ENCODE measurements around the gene TBC1D16. TPM values are rescaled to one million over a fixed set of nuclear protein-coding genes. Genes with fewer than 3 reads are reported as not detected.

TBC1D16 gene
- total RNA-seq, 4 donors from 2014 or later = 26.5 to 44.3 (median 36.3) TPM

- no peaks in the 10 kb centered on the region for H3K27me3 ChIP-seq
- ATAC-seq = no peak
- H3K4me1 ChIP-seq = peaks cover 0 to 14% (median 0%) of the 10 kb centered on the region in 3 donors
- H3K36me3 ChIP-seq = peaks cover 0 to 15% of the 10 kb centered on the region in 2 donors
- WGBS, 2 donors (ENCODE audit: low coverage in 1 of 2) = 88 to 96% methylated on average over 4 to 7 of the region's 12 CpGs
- no peaks in the 10 kb centered on the region for H3K9me3 ChIP-seq
- no peak overlapping the region for H3K4me3 ChIP-seq
- TF ChIP-seq CTCF (IDR thresholded peaks at IDR 0.05) (no peak), POLR2A (IDR thresholded peaks at IDR 0.05) (no peak), EP300 (IDR thresholded peaks at IDR 0.05) (no peak)
- H3K27ac ChIP-seq = no peak overlapping the region
Measured at GRCh38 chr17:80061421-80061820, 25.7 kb upstream of the TBC1D16 start.

- TF ChIP-seq CTCF (IDR thresholded peaks at IDR 0.05) (no peak), EP300 (IDR thresholded peaks at IDR 0.05) (no peak), POLR2A (IDR thresholded peaks at IDR 0.05) (no peak), POLR2AphosphoS5 (IDR thresholded peaks at IDR 0.05) (no peak)
- H3K27ac ChIP-seq = no peak overlapping the region
- no peak for ATAC-seq
- no peaks in the 10 kb centered on the region for H3K9me3 ChIP-seq
- H3K4me1 ChIP-seq = peaks cover 0 to 14% (median 0%) of the 10 kb centered on the region in 3 donors
- H3K36me3 ChIP-seq = peaks cover 0 to 18% of the 10 kb centered on the region in 2 donors
- WGBS, 2 donors (ENCODE audit: low coverage in 1 of 2) = 45 to 59% methylated on average over 2 to 4 of the region's 4 CpGs
- H3K27me3 ChIP-seq = no peaks in the 10 kb centered on the region
- no peak overlapping the region for H3K4me3 ChIP-seq
Measured at GRCh38 chr17:80060644-80061043, 25.0 kb upstream of the TBC1D16 start.

GRCh38 chr17:80058311-80058955 is 22.8 kb upstream of the TBC1D16 start:
- Histone ChIP-seq H3K9me3 (no peaks in the 10 kb centered on the region), H3K27ac (no peak overlapping the region), H3K4me3 (no peak overlapping the region), H3K27me3 (no peaks in the 10 kb centered on the region), H3K4me1 (peaks cover 0 to 4% (median 0%) of the 10 kb centered on the region in 3 donors), H3K36me3 (peaks cover 0 to 18% of the 10 kb centered on the region in 2 donors)
- TF ChIP-seq EP300 (IDR thresholded peaks at IDR 0.05) (no peak), POLR2A (IDR thresholded peaks at IDR 0.05) (no peak), CTCF (IDR thresholded peaks at IDR 0.05) (no peak), POLR2AphosphoS5 (IDR thresholded peaks at IDR 0.05) (no peak)
- no peak for ATAC-seq
- WGBS, 2 donors (ENCODE audit: low coverage in 1 of 2) = 92 to 93% methylated on average over 2 to 15 of the region's 28 CpGs

GRCh38 chr17:80055597-80055996 is 19.9 kb upstream of the TBC1D16 start:
- H3K4me1 ChIP-seq = peaks cover 0 to 5% (median 0%) of the 10 kb centered on the region in 3 donors
- H3K9me3 ChIP-seq = no peaks in the 10 kb centered on the region
- peaks cover 0 to 34% of the 10 kb centered on the region in 2 donors for H3K36me3 ChIP-seq
- TF ChIP-seq EP300 (IDR thresholded peaks at IDR 0.05) (no peak), POLR2A (IDR thresholded peaks at IDR 0.05) (no peak), CTCF (IDR thresholded peaks at IDR 0.05) (no peak), POLR2AphosphoS5 (IDR thresholded peaks at IDR 0.05) (no peak)
- no peak overlapping the region for H3K4me3 ChIP-seq
- WGBS, 2 donors (ENCODE audit: low coverage in 1 of 2) = 82 to 90% methylated on average over 8 to 9 of the region's 9 CpGs
- no peak overlapping the region for H3K27ac ChIP-seq
- H3K27me3 ChIP-seq = no peaks in the 10 kb centered on the region
- no peak for ATAC-seq

- Histone ChIP-seq H3K36me3 (peaks cover 0 to 44% of the 10 kb centered on the region in 2 donors), H3K4me1 (peaks cover 0 to 5% (median 0%) of the 10 kb centered on the region in 3 donors), H3K9me3 (no peaks in the 10 kb centered on the region), H3K27ac (no peak overlapping the region), H3K4me3 (no peak overlapping the region), H3K27me3 (no peaks in the 10 kb centered on the region)
- TF ChIP-seq EP300 (IDR thresholded peaks at IDR 0.05) (no peak), POLR2AphosphoS5 (IDR thresholded peaks at IDR 0.05) (no peak), POLR2A (IDR thresholded peaks at IDR 0.05) (no peak), CTCF (IDR thresholded peaks at IDR 0.05) (no peak)
- no peak for ATAC-seq
- 76 to 92% methylated on average over 8 to 10 of the region's 10 CpGs for WGBS, 2 donors (ENCODE audit: low coverage in 1 of 2)
Measured at GRCh38 chr17:80053102-80053501, 17.4 kb upstream of the TBC1D16 start.

All from gastroesophageal sphincter (tissue), 4 donors.